GM18502 (cell line): ENCODE results near the gene FOXL3.
"Not testable (repeated sequence)": the region's sequence is repeated elsewhere in the genome, so short reads cannot be mapped to it uniquely, and the experiment has no call there.

Source experiments
- ATAC-seq: cut with Tn5 transposase; IDR thresholded peaks from one replicate; pipeline ENCODE4 v1.9.1; 2021; ENCODE audit warnings: mild to moderate bottlenecking; ENCODE audit not compliant: unreplicated experiment, poor library complexity

Gene FOXL3

GRCh38 chr7:289756-290553 lies at the start of gene FOXL3:
Gene FOXL3, plus strand, starts transcription at chr7:290170. Its CDS starts 0 bp downstream, at chr7:290170.
- no peak for ATAC-seq

- no peak for ATAC-seq
Measured at GRCh38 chr7:240887-241421, 49.0 kb upstream of the FOXL3 start.

- no peak for ATAC-seq
Measured at GRCh38 chr7:241513-241912, 48.5 kb upstream of the FOXL3 start.

GRCh38 chr7:242826-243579 lies 47.0 kb upstream of the FOXL3 start:
- ATAC-seq = not testable (repeated sequence)

GRCh38 chr7:243580-243978 lies 46.4 kb upstream of the FOXL3 start:
- not testable (repeated sequence) for ATAC-seq

- ATAC-seq = no peak
Measured at GRCh38 chr7:244974-245373, 45.0 kb upstream of the FOXL3 start.

GRCh38 chr7:245574-246295 lies 44.2 kb upstream of the FOXL3 start:
- ATAC-seq = no peak

GRCh38 chr7:246451-246850 lies 43.5 kb upstream of the FOXL3 start:
- no peak for ATAC-seq

- no peak for ATAC-seq
Measured at GRCh38 chr7:247181-247580, 42.8 kb upstream of the FOXL3 start.

- no peak for ATAC-seq
Measured at GRCh38 chr7:247636-248035, 42.3 kb upstream of the FOXL3 start.

- ATAC-seq = no peak
Measured at GRCh38 chr7:248732-249435, 41.1 kb upstream of the FOXL3 start.

GRCh38 chr7:249989-250388 lies 40.0 kb upstream of the FOXL3 start:
- ATAC-seq = no peak

- no peak for ATAC-seq
Measured at GRCh38 chr7:250523-250922, 39.4 kb upstream of the FOXL3 start.

- ATAC-seq = no peak
Measured at GRCh38 chr7:251005-251404, 39.0 kb upstream of the FOXL3 start.

GRCh38 chr7:251446-252175 lies 38.4 kb upstream of the FOXL3 start:
- ATAC-seq = no peak

GRCh38 chr7:252216-252965 lies 37.6 kb upstream of the FOXL3 start:
- ATAC-seq = no peak

GRCh38 chr7:252981-253380 lies 37.0 kb upstream of the FOXL3 start:
- ATAC-seq = no peak

GRCh38 chr7:253581-254336 lies 36.2 kb upstream of the FOXL3 start:
- no peak for ATAC-seq
